Measurements from ENCODE around the gene OR52N2.

OR52N2 gene

DNA sequence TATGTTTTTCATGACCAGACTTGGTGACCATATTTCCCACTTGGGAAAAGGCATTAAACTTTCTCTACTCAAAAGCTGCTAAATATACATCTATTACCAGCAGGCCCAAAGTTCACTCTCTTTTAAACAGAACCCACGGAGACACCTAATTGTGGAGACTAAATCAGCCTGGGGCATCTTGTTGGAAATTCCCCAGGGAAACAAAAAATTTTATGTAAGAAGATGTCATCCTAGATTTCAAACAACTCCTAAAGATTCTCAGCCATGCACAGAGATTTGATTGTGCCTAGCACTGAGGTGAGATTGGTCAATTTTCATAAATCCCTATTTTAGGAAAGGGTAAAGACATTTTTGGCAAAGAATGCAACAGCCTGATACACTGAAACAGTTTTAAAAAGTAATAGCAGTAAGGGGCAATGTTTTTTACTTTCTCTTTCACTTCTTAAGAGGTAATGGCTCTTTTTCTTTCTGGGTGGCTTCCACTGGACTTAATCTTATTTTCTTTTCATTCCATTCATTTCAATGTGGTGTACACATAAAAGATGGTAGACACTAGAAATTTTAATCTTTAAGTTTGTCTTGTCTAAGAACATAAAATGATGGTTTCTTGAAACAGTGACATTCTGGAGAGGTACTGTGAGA, 9.6 kb downstream of the OR52N2 start:
- Histone ChIP-seq H3K36me3 (ENCODE audit: control insufficient read depth, insufficient read depth, low read length) (no peaks in the 10 kb centered on the region), H3K27ac (ENCODE audit: low read depth, low read length, severe bottlenecking) (no peak overlapping the region), H3K9me3 (ENCODE audit: control insufficient read depth, low read length) (no peaks in the 10 kb centered on the region), H3K4me1 (ENCODE audit: control insufficient read depth, insufficient read depth, low read length, poor library complexity, severe bottlenecking) (no peaks in the 10 kb centered on the region), H3K4me3 (ENCODE audit: extremely low read depth, insufficient read depth, low read length, poor library complexity, severe bottlenecking) (no peak overlapping the region)
- no CpG with 5 or more reads among the region's 1 CpG for WGBS, 2 experiments (ENCODE audit: insufficient coverage in 2 of 2)

GRCh38 chr11:5831196-5831829, 22.6 kb downstream of the OR52N2 start:
- no peak overlapping the region for H3K27ac ChIP-seq (ENCODE audit: low read depth, low read length, severe bottlenecking)

DNA sequence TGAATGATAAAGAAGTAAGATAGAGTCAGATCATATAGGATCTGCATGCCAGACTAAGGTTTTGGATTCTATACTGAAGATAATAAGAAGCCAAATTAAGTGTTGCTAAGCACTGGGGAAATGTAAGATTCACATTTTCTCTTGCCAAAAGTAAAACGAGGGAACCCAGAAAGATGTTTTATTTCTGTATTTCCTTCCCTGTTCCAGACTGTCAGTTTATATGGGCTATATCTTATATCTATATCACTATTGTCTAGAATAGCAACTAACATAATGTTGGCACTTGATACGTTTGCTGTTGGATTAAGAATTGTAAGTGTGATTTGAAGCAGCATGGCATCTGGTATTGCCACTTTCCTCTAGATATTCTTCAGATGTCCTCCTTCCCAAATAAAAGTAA, 24.7 kb downstream of the OR52N2 start:
- no peak overlapping the region for H3K4me3 ChIP-seq (ENCODE audit: extremely low read depth, insufficient read depth, low read length, poor library complexity, severe bottlenecking)
- WGBS, 2 experiments (ENCODE audit: insufficient coverage in 2 of 2): no CpG with 5 or more reads among the region's 2 CpGs
- H3K9me3 ChIP-seq (ENCODE audit: control insufficient read depth, low read length): no peaks in the 10 kb centered on the region
- no peaks in the 10 kb centered on the region for H3K4me1 ChIP-seq (ENCODE audit: control insufficient read depth, insufficient read depth, low read length, poor library complexity, severe bottlenecking)
- no peak overlapping the region for H3K27ac ChIP-seq (ENCODE audit: low read depth, low read length, severe bottlenecking)
- no peaks in the 10 kb centered on the region for H3K36me3 ChIP-seq (ENCODE audit: control insufficient read depth, insufficient read depth, low read length)

More at GRCh38 chr11:5831196-5831829, 22.6 kb downstream of the OR52N2 start:
- H3K9me3 ChIP-seq (ENCODE audit: control insufficient read depth, low read length): no peaks in the 10 kb centered on the region
- no peaks in the 10 kb centered on the region for H3K4me1 ChIP-seq (ENCODE audit: control insufficient read depth, insufficient read depth, low read length, poor library complexity, severe bottlenecking)
- 42 to 100% methylated on average over 1 to 5 of the region's 6 CpGs for WGBS, 2 experiments (ENCODE audit: insufficient coverage in 2 of 2)
- H3K36me3 ChIP-seq (ENCODE audit: control insufficient read depth, insufficient read depth, low read length): no peaks in the 10 kb centered on the region
- H3K4me3 ChIP-seq (ENCODE audit: extremely low read depth, insufficient read depth, low read length, poor library complexity, severe bottlenecking): no peak overlapping the region

DNA sequence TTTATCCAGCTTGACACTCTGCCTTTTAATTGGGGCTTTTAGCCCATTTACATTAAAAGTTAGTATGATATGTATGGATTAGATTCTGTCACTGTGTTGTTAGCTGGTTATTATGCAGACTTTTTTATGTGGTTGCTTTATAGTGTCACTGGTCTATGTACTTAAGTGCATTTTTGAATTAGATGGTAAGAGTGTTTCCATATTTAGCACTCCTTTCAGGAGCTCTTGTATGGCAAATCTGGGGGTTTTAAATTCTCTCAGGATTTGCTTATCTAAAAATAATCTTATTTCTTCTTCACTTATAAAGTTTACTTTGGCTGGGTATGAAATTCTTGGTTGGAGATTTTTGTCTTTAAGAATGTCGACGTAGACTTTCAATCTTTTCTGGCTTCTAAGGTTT, 29.0 kb downstream of the OR52N2 start:
- WGBS, 2 experiments (ENCODE audit: insufficient coverage in 2 of 2): no CpG with 5 or more reads among the region's 2 CpGs

GRCh38 chr11:5841797-5842196, 33.1 kb downstream of the OR52N2 start, which contains the start of gene OR52E6:
Gene OR52E6, minus strand, starts transcription at chr11:5841897. Its CDS starts 0 bp downstream, at chr11:5841897.
- H3K36me3 ChIP-seq (ENCODE audit: control insufficient read depth, insufficient read depth, low read length): no peaks in the 10 kb centered on the region
- no peak within 1 kb of the TSS for H3K27ac ChIP-seq (ENCODE audit: low read depth, low read length, severe bottlenecking)
- H3K9me3 ChIP-seq (ENCODE audit: control insufficient read depth, low read length): no peaks in the 10 kb centered on the region
- H3K4me1 ChIP-seq (ENCODE audit: control insufficient read depth, insufficient read depth, low read length, poor library complexity, severe bottlenecking): no peaks in the 10 kb centered on the region
- H3K4me3 ChIP-seq (ENCODE audit: extremely low read depth, insufficient read depth, low read length, poor library complexity, severe bottlenecking): no peak within 1 kb of the TSS
- no CpG with 5 or more reads among the region's 1 CpG for WGBS, 2 experiments (ENCODE audit: insufficient coverage in 2 of 2)

More for the DNA sequence above, 29.0 kb downstream of the OR52N2 start:
- Histone ChIP-seq H3K4me3 (ENCODE audit: extremely low read depth, insufficient read depth, low read length, poor library complexity, severe bottlenecking) (no peak overlapping the region), H3K4me1 (ENCODE audit: control insufficient read depth, insufficient read depth, low read length, poor library complexity, severe bottlenecking) (no peaks in the 10 kb centered on the region), H3K36me3 (ENCODE audit: control insufficient read depth, insufficient read depth, low read length) (no peaks in the 10 kb centered on the region), H3K9me3 (ENCODE audit: control insufficient read depth, low read length) (no peaks in the 10 kb centered on the region), H3K27ac (ENCODE audit: low read depth, low read length, severe bottlenecking) (no peak overlapping the region)

GRCh38 chr11:5846701-5847100, 38.0 kb downstream of the OR52N2 start:
- H3K36me3 ChIP-seq (ENCODE audit: control insufficient read depth, insufficient read depth, low read length): no peaks in the 10 kb centered on the region
- WGBS, 2 experiments (ENCODE audit: insufficient coverage in 2 of 2): 100% methylated on average over 1 of the region's 1 CpG; no CpG with 5 or more reads in 1 of the 2 experiments
- no peaks in the 10 kb centered on the region for H3K9me3 ChIP-seq (ENCODE audit: control insufficient read depth, low read length)
- H3K4me3 ChIP-seq (ENCODE audit: extremely low read depth, insufficient read depth, low read length, poor library complexity, severe bottlenecking): no peak overlapping the region
- no peak overlapping the region for H3K27ac ChIP-seq (ENCODE audit: low read depth, low read length, severe bottlenecking)
- no peaks in the 10 kb centered on the region for H3K4me1 ChIP-seq (ENCODE audit: control insufficient read depth, insufficient read depth, low read length, poor library complexity, severe bottlenecking)

DNA sequence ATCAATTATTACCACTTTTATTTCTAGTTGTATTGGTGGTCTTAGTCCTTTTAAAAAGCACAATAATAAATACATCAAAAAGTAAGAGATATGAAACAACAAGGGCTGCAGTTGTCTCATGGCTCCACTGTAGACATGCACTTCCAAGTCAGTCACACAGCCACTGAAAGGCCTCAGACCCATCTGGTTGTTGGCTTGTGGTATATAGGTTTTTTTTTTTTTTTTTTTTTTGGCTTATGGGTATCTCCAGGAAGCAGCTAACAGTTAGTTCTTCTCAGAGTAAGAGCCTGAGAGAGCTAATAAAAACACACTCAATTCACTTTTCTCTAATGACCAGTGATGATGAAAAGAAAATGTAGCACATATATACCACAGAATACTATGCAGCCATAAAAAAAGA, 39.0 kb downstream of the OR52N2 start:
- H3K27ac ChIP-seq (ENCODE audit: low read depth, low read length, severe bottlenecking): no peak overlapping the region
- H3K9me3 ChIP-seq (ENCODE audit: control insufficient read depth, low read length): no peaks in the 10 kb centered on the region
- H3K4me1 ChIP-seq (ENCODE audit: control insufficient read depth, insufficient read depth, low read length, poor library complexity, severe bottlenecking): no peaks in the 10 kb centered on the region

DNA sequence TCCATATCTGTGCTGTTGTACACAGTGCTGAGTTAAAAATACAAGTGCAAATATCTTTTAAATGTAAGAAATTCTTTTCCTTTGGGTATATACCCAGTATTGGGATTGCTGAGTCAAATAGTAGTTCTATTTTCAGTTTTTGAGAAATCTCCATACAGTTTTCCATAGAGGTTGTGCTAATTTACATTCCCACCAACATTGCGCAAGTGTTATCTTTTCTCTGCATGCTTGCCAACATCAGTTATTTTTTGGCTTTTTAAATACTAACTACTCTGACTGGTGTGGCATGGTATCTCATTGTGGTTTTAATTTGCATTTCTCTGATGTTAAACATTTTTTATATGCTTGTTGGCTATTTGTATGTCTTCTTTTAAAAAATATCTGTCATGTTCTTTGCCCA, 42.3 kb downstream of the OR52N2 start:
- H3K27ac ChIP-seq (ENCODE audit: low read depth, low read length, severe bottlenecking): no peak overlapping the region
- H3K36me3 ChIP-seq (ENCODE audit: control insufficient read depth, insufficient read depth, low read length): no peaks in the 10 kb centered on the region
- no peaks in the 10 kb centered on the region for H3K9me3 ChIP-seq (ENCODE audit: control insufficient read depth, low read length)
- no peak overlapping the region for H3K4me3 ChIP-seq (ENCODE audit: extremely low read depth, insufficient read depth, low read length, poor library complexity, severe bottlenecking)
- no CpG with 5 or more reads among the region's 1 CpG for WGBS, 2 experiments (ENCODE audit: insufficient coverage in 2 of 2)
- no peaks in the 10 kb centered on the region for H3K4me1 ChIP-seq (ENCODE audit: control insufficient read depth, insufficient read depth, low read length, poor library complexity, severe bottlenecking)

More for the DNA sequence above, 39.0 kb downstream of the OR52N2 start:
- Histone ChIP-seq H3K4me3 (ENCODE audit: extremely low read depth, insufficient read depth, low read length, poor library complexity, severe bottlenecking) (no peak overlapping the region), H3K36me3 (ENCODE audit: control insufficient read depth, insufficient read depth, low read length) (no peaks in the 10 kb centered on the region)

GRCh38 chr11:5857590-5857989, 48.9 kb downstream of the OR52N2 start, which contains the start of gene OR52E8:
Gene OR52E8, minus strand, starts transcription at chr11:5857690. Its CDS starts 0 bp downstream, at chr11:5857690.
- WGBS, 2 experiments (ENCODE audit: insufficient coverage in 2 of 2): no CpG with 5 or more reads among the region's 3 CpGs
- no peaks in the 10 kb centered on the region for H3K9me3 ChIP-seq (ENCODE audit: control insufficient read depth, low read length)

DNA sequence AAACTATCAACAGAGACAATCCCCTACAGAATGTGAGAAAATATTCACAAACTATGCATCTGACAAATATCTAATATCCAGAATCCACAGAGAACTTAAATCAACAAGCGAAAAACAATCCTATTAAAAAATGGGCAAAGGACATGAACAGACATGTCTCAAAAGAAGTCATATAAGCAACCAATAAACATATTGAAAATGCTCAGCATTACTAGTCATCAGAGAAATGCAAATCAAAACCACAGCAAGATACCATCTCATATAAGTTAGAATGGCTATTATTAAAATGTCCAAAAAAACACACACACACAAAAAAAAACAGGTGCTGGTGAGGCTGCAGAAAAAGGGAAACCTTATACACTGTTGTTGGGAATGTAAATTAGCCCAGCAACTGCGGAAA, 57.1 kb downstream of the OR52N2 start:
- no peak overlapping the region for H3K27ac ChIP-seq (ENCODE audit: low read depth, low read length, severe bottlenecking)
- H3K36me3 ChIP-seq (ENCODE audit: control insufficient read depth, insufficient read depth, low read length): no peaks in the 10 kb centered on the region
- no peaks in the 10 kb centered on the region for H3K4me1 ChIP-seq (ENCODE audit: control insufficient read depth, insufficient read depth, low read length, poor library complexity, severe bottlenecking)
- H3K4me3 ChIP-seq (ENCODE audit: extremely low read depth, insufficient read depth, low read length, poor library complexity, severe bottlenecking): no peak overlapping the region
- no peaks in the 10 kb centered on the region for H3K9me3 ChIP-seq (ENCODE audit: control insufficient read depth, low read length)
- 90% methylated on average over 1 of the region's 2 CpGs; no CpG with 5 or more reads in 1 of the 2 experiments for WGBS, 2 experiments (ENCODE audit: insufficient coverage in 2 of 2)

More at GRCh38 chr11:5857590-5857989, 48.9 kb downstream of the OR52N2 start, which contains the start of gene OR52E8:
- Histone ChIP-seq H3K4me3 (ENCODE audit: extremely low read depth, insufficient read depth, low read length, poor library complexity, severe bottlenecking) (no peak within 1 kb of the TSS), H3K4me1 (ENCODE audit: control insufficient read depth, insufficient read depth, low read length, poor library complexity, severe bottlenecking) (no peaks in the 10 kb centered on the region), H3K27ac (ENCODE audit: low read depth, low read length, severe bottlenecking) (no peak within 1 kb of the TSS), H3K36me3 (ENCODE audit: control insufficient read depth, insufficient read depth, low read length) (no peaks in the 10 kb centered on the region)
